ENCODE measurements around the gene PLEKHA1. TPM values are rescaled to one million over a fixed set of nuclear protein-coding genes. Genes with fewer than 3 reads are reported as not detected.

Gene PLEKHA1
- total and polyA plus RNA-seq, 2 of the 13 experiments (the other 11 are each of a cell fraction or from before 2014, with no cell fraction given): 32.2 to 53.3 TPM

DNA sequence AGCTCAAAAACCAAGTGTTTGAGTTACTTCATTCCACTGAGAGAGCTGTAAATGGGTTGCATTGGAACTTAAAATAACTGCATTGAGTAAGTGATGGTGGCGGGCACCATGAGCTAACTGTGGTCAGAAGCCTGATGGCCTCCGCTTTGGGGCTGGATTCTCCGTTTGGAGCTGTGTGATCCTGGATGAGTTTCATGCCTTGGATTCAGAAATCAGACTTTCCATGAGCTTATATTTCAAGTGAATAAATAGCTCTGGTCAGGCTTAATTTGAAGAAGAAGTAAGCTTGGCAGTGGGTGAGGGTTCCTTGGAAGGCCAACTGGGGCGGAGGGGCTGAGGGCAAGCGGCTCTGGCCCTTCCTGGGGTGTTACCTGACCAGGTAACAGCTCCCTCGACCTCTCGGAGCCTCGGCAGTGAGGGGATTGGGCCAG lies 92.5 kb downstream of the PLEKHA1 start (continued):
- TF ChIP-seq, protein P1, sequence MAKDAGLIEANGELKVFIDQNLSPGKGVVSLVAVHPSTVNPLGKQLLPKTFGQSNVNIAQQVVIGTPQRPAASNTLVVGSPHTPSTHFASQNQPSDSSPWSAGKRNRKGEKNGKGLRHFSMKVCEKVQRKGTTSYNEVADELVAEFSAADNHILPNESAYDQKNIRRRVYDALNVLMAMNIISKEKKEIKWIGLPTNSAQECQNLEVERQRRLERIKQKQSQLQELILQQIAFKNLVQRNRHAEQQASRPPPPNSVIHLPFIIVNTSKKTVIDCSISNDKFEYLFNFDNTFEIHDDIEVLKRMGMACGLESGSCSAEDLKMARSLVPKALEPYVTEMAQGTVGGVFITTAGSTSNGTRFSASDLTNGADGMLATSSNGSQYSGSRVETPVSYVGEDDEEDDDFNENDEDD (CRISPR knock-in tag; IDR thresholded peaks at IDR 0.05; ENCODE audit: borderline replicate concordance): no peak
- no peak for TF ChIP-seq ZNF549 (CRISPR knock-in tag; IDR thresholded peaks at IDR 0.05)
- no peak for TF ChIP-seq ZIK1 (CRISPR knock-in tag; IDR thresholded peaks at IDR 0.05; ENCODE audit: borderline replicate concordance, low read depth)
- TF ChIP-seq, protein P2, sequence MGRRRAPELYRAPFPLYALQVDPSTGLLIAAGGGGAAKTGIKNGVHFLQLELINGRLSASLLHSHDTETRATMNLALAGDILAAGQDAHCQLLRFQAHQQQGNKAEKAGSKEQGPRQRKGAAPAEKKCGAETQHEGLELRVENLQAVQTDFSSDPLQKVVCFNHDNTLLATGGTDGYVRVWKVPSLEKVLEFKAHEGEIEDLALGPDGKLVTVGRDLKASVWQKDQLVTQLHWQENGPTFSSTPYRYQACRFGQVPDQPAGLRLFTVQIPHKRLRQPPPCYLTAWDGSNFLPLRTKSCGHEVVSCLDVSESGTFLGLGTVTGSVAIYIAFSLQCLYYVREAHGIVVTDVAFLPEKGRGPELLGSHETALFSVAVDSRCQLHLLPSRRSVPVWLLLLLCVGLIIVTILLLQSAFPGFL (CRISPR knock-in tag; IDR thresholded peaks at IDR 0.05): no peak
- no peak for TF ChIP-seq TOPORS (CRISPR knock-in tag; IDR thresholded peaks at IDR 0.05)
- no peak for TF ChIP-seq NFATC3 (CRISPR knock-in tag; IDR thresholded peaks at IDR 0.05)
- no peak for TF ChIP-seq POGZ (CRISPR knock-in tag; IDR thresholded peaks at IDR 0.05)
- TF ChIP-seq ZNF354B (CRISPR knock-in tag; IDR thresholded peaks at IDR 0.05): no peak
- TF ChIP-seq FOXK2 (IDR thresholded peaks at IDR 0.05): no peak

DNA sequence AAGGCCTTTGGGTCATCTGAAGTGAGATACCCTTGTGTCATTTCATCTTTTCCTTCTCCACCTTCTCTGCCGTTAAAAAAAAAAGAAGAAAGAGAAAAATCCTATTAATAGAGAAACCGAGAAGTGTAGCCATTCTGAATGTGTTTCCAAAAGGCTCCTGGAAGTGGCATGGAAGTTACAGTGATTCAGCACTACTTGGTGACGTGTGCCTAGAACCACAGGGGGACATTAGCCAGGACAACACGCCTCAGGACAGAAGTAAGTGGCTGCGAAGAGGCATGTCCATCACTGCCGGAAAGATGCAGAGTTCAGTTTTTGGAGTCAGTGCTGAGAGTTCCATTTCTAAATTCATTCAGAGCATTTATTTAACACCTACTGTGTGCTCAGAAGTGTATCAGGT lies 93.2 kb downstream of the PLEKHA1 start:
- Histone ChIP-seq H3K27me3 (ENCODE audit: control insufficient read depth in 1 of 2, insufficient read depth in 2 of 2, low read length in 2 of 2) (peaks cover 8 to 72% of the 10 kb centered on the region in 2 experiments), H2AFZ (ENCODE audit: low read length) (no peak overlapping the region), H3K4me1 (ENCODE audit: insufficient read depth, low read length) (peaks cover 3% of the 10 kb centered on the region; the same call in 1 of the 2 replicates), H3K9ac (ENCODE audit: insufficient read depth, low read depth, low read length) (no peak overlapping the region), H3K36me3 (replicated peaks in 1 of 2; ENCODE audit: control insufficient read depth in 1 of 2, insufficient read depth in 2 of 2, low read length in 2 of 2) (no peaks in the 10 kb centered on the region), H3K27ac (ENCODE audit: extremely low read length, insufficient read depth, low read length) (no peak overlapping the region), H3K79me2 (ENCODE audit: insufficient read depth, low read length) (no peaks in the 10 kb centered on the region), H3K9me3 (ENCODE audit: low read length) (no peaks in the 10 kb centered on the region), H3K4me3 (replicated peaks in 1 of 3; ENCODE audit: insufficient read depth in 1 of 3, low read depth in 2 of 3, low read length in 3 of 3) (no peak overlapping the region), H4K20me1 (ENCODE audit: insufficient read depth, low read length) (no peaks in the 10 kb centered on the region), H3K4me2 (ENCODE audit: low read depth, low read length) (no peak overlapping the region)
- no TSS peak for BruUV-seq (replicated peaks)
- ATAC-seq (no peak), DNase-seq (ENCODE audit: low spot score) (no peak), FAIRE-seq (no peak)
- CTCF ChIA-PET (ENCODE audit: low intra/inter-chr PET ratio, low total read pairs): no interaction called here
- 32% methylated on average over 6 of the region's 6 CpGs for WGBS (ENCODE audit: low lambda C conversion rate)
- intact Hi-C loops (cut with micrococcal nuclease; ENCODE audit: unreplicated experiment) (no loop called here), in situ Hi-C loops (cut with HindIII; ENCODE audit: extremely low pct_ligation_motif_present, low pct_unique_long_range_greater_than_20kb) (no loop called here)
- POLR2A ChIA-PET: no interaction called here
- TF ChIP-seq ZFYVE20 (CRISPR knock-in tag; IDR thresholded peaks at IDR 0.05; ENCODE audit: borderline replicate concordance, low read depth): no peak
- no peak for TF ChIP-seq FOXA1 (IDR thresholded peaks at IDR 0.05)
- TF ChIP-seq FOXA1 (CRISPR knock-in tag; IDR thresholded peaks at IDR 0.05): no peak
- TF ChIP-seq JARID2 (CRISPR knock-in tag; IDR thresholded peaks at IDR 0.05; ENCODE audit: insufficient replicate concordance): no peak
- no peak for TF ChIP-seq ZNF33A (CRISPR knock-in tag; IDR thresholded peaks at IDR 0.05; ENCODE audit: borderline replicate concordance)
- TF ChIP-seq NFE2L1 (CRISPR knock-in tag; IDR thresholded peaks at IDR 0.05; ENCODE audit: borderline replicate concordance): no peak
- TF ChIP-seq, protein P3, sequence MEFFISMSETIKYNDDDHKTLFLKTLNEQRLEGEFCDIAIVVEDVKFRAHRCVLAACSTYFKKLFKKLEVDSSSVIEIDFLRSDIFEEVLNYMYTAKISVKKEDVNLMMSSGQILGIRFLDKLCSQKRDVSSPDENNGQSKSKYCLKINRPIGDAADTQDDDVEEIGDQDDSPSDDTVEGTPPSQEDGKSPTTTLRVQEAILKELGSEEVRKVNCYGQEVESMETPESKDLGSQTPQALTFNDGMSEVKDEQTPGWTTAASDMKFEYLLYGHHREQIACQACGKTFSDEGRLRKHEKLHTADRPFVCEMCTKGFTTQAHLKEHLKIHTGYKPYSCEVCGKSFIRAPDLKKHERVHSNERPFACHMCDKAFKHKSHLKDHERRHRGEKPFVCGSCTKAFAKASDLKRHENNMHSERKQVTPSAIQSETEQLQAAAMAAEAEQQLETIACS (CRISPR knock-in tag; IDR thresholded peaks at IDR 0.05): no peak
- no peak for TF ChIP-seq YY1 (IDR thresholded peaks at IDR 0.05; ENCODE audit: insufficient read depth, insufficient replicate concordance, low read depth, low read length)
- TF ChIP-seq, protein P4, sequence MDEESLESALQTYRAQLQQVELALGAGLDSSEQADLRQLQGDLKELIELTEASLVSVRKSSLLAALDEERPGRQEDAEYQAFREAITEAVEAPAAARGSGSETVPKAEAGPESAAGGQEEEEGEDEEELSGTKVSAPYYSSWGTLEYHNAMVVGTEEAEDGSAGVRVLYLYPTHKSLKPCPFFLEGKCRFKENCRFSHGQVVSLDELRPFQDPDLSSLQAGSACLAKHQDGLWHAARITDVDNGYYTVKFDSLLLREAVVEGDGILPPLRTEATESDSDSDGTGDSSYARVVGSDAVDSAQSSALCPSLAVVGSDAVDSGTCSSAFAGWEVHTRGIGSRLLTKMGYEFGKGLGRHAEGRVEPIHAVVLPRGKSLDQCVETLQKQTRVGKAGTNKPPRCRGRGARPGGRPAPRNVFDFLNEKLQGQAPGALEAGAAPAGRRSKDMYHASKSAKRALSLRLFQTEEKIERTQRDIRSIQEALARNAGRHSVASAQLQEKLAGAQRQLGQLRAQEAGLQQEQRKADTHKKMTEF (CRISPR knock-in tag; IDR thresholded peaks at IDR 0.05): no peak
- TF ChIP-seq, protein P5, sequence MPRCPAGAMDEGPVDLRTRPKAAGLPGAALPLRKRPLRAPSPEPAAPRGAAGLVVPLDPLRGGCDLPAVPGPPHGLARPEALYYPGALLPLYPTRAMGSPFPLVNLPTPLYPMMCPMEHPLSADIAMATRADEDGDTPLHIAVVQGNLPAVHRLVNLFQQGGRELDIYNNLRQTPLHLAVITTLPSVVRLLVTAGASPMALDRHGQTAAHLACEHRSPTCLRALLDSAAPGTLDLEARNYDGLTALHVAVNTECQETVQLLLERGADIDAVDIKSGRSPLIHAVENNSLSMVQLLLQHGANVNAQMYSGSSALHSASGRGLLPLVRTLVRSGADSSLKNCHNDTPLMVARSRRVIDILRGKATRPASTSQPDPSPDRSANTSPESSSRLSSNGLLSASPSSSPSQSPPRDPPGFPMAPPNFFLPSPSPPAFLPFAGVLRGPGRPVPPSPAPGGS (CRISPR knock-in tag; IDR thresholded peaks at IDR 0.05): no peak
- TF ChIP-seq IRF2 (CRISPR knock-in tag; IDR thresholded peaks at IDR 0.05): no peak
